HUDEP-2 (cell line): ENCODE results near the gene LMAN1.

Experiments
- DNase-seq, 76 experiments: peaks; one replicate each; lab custom pipeline; 2025; ENCODE audit not compliant: unreplicated experiment in 76 of 76; lab: John Stamatoyannopoulos, UW

LMAN1 gene

DNA sequence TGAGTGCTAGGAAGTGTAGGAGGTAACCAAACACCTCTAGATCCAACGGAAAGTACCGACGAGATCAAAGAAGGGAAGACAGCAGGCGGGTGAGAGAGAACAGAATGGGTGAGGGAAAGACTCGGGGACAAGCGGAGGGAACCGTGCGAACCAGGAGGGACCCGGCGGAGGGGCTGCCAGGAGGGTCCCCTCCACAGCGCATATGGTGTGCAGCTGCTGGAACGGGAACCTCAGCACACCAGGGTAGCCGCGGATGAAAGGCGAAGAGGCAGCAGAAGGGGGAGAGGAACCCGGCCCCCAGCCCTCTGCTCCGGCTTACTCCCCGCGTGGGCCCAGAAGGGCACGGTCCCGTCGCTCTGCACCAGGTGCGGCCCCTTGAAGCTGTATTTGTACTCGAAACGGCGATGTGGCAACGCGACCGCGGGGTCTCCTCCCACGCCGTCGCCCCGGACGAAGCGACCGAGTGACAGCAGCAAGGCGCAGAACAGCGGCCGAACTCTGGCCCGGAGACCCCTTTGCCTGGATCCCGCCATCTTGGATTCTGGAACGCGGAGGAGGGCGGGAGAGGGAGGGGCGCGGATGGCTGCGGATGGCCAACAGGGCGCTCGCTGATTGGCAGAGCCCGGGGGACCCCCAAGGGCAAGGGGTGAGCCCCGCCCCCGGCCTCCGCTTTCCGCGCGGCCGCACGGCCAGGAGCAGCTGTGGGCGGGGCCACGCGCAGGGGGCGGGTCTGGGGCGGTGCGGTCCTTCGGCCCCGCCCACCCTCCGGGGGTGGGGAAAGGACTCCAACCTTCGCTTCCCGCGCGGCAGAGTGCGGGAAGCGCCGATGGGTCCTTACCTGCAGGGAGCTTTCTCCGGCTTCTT, at the start of gene LMAN1:
TSS of gene LMAN1 (minus strand) at position 554 of the 864 bp plus-strand sequence. CDS start at position 533, 21 bp downstream.
- peak in 75 of 76 experiments; percentile 36 to 98 (median 90) for DNase-seq

DNA sequence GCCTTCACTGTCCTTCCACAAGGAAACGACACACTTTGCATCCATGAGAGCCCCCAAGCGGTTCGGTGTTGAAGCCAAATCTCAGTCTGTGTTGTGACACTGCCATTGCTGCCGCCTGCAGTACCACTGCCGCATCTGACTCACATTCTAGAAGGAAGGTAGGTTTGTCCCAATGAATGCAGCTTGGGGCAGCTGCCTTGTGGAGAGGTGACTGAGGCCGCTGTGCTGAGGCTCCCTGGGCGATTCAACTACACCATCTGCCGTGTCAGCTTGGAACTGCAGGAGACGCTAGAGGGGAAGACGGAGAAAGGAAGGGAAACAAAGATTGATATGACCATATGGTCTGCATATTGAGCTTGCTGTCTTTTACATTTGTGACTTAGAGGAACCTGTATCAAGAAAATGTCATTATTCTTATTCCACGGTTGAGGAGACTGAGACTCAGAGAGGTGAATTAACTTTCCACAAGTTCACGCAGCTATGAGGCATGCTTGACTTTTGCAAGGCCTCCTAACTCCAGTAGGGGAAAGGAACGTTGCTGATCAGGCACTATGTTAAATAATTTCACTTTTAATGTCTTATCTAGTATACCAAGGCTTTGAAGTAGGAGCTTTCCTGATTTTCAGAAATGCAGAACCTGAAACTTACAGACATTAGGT, 43.5 kb upstream of the LMAN1 start:
- DNase-seq: peak in 70 of 76 experiments; percentile 1 to 83 (median 45)

- DNase-seq: no peak
Observed at GRCh38 chr18:59400407-59400806, 41.3 kb upstream of the LMAN1 start.

DNA sequence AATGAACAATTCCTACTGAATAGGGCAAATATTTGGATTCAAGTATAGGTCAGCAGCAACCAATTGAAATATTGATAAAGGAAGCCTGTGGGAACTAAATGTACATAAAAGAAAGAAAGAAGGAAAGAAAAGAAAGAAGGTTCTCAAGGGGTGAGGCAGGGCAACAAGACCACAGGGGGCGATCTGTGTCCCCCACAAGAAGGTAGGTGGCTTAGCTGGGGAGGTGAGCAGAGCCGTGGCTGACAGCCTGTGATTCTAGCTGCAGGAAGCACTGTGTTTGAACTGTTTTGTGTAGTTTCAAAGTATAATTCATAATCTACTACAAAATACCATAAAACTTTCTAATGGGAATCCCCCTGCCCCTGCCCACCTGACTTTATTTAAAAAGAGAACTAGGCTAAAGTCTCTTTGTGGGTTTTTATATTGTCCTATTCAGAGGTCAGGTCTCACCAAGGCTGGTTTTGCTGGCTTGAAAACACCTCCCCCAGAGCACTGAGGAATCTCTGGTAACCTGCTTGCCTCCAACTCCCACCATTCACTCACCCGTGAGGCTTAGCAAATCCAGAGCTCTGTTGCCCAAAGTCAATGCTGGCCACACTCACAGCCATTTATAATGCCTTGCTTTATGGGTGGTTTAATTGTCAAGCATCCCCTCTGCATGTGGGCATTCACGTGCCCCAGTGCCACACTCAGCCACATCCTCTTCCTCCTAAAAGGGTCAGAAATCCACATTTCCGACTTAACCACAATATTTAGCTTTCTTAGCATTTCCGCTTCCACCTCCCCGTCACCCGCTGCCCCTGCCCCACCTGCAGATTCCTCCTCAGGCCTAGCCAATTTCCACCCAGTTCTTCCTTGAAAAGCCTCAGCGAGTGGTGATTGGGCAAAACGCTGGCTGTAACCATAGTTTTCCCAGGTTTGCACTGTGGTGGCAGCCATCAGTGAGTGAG, 36.4 kb upstream of the LMAN1 start:
- no peak for DNase-seq

DNA sequence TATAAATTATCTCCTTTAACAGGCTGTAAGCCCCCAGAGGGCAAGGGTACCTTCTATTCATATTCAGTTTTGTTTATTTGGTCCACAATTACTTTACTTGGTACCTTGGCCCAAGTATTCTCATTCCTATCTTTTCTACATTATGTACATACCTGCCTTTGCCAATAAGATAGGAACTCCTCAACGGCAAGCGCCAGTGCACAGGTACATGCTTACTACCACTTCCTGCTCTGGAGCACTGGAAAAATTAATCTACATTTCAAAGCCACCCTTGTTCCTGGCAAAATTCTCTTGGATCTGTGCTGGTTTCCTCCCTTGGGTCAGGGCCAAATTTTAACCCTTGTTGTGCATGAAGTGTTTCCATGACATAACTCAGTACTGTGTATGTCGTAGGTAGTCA, 34.3 kb upstream of the LMAN1 start:
- DNase-seq: no peak

GRCh38 chr18:59388817-59389216, 29.8 kb upstream of the LMAN1 start:
- DNase-seq: no peak

- no peak for DNase-seq
Observed at GRCh38 chr18:59387687-59388565, 28.9 kb upstream of the LMAN1 start.

GRCh38 chr18:59386909-59387686, 28.0 kb upstream of the LMAN1 start:
- no peak for DNase-seq

- DNase-seq: no peak
Observed at GRCh38 chr18:59385191-59385590, 26.1 kb upstream of the LMAN1 start.

- no peak for DNase-seq
Observed at GRCh38 chr18:59383851-59384250, 24.8 kb upstream of the LMAN1 start.

GRCh38 chr18:59382383-59382782, 23.3 kb upstream of the LMAN1 start:
- DNase-seq: no peak

GRCh38 chr18:59381949-59382348, 22.9 kb upstream of the LMAN1 start:
- no peak for DNase-seq

DNA sequence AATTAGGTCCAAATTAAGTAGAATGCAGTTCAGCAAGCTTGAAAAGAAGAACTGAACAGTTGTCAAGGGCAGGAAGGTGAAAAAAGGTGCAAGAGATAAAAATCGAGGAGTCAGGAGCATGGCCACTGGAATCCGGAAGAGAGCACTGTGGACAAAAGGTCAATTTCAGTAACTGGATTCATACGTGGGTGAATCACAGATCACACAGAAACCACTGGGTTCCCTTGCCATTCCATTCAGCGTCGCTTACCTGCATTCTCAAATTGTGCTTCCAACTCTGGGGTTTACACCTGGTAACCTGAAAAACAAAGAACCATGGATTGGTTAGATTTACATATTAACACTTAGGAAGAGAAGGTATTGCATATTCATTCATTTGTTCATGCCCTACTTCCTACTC, 21.6 kb upstream of the LMAN1 start:
- DNase-seq: no peak

- DNase-seq: no peak
Observed at GRCh38 chr18:59379772-59380522, 20.9 kb upstream of the LMAN1 start.

DNA sequence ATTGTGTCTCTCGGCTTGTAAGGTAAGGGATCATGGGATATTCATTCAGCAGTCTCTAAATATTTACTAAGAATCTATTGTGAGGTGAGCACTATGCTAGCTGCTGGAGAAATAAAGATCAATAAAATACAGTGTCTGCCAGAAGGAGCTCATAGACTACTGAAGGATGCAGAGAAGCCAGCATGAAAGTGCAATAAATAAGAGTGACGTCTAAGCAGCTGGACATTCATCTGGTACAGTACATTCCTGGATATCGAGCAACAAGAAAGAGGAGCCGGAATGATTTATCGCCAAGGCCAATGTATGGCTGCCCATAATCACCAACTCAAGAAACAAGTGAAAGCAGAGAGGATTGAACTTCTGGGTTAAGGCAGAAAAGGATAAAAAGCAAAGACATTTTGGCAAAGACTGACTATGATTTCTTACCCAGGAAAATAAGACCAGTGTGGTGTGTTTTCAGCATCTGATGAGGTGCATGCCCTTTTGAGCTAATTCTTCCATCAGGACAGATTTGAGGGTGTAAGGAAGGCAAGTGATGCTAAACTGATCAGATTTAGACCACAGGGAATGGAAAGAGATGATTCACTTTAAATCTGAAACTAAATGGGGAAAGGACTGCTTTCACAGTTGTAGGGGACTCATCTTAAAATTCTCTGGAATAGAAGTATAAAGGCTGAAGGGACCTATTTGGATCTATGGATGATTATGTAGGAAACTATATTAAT, 18.7 kb upstream of the LMAN1 start:
- no peak for DNase-seq

DNA sequence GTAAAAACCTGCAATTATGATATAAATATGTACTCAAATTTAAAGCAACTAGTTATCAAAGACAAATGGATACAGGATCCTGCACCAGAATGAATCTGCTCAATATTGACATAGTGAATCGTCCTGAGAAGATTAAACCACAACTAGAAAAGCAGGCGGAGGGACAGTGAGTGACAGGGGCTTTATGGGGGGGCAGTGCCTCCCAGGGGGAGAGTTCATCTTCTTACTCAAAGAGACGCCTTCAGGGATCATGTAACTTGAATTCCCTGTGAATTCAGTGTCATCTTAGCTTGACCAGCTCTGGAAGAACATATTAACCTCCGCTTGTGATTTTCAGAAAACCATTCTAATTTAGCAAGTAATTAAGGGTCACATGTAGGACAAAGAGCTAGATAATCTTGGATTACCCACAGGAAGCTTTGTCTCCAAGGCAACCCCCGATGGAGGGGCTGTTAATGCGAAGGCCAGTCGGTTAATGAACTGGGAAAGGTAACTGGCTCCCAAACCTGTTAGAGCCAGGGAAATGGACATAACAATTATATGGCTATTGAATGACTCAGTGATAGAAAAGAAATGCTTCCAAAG, 17.4 kb upstream of the LMAN1 start:
- DNase-seq: no peak

GRCh38 chr18:59374128-59374527, 15.1 kb upstream of the LMAN1 start:
- no peak for DNase-seq
